ENCODE results near the gene SLC2A4RG. TPM values are rescaled to one million over a fixed set of nuclear protein-coding genes. Genes with fewer than 3 reads are reported as not detected.
A peak's percentile ranks its signal among the peaks of the same experiment; 100 is the strongest.

SLC2A4RG gene
- total RNA-seq, 5 donors from 2014 or later (not counting 1 experiment from before 2014, with no cell fraction given) = 110 to 173 (median 135) TPM

GRCh38 chr20:63706852-63707557, 32.6 kb upstream of the SLC2A4RG start:
- H3K36me3 Mint-ChIP-seq = peaks cover 23% of the 10 kb centered on the region
- Histone ChIP-seq H3K27ac (ENCODE audit: low read length) (peak overlapping the region; percentile 55), H3K36me3 (ENCODE audit: control insufficient read depth in 2 of 2, extremely low read depth in 1 of 2, insufficient read depth in 1 of 2, low read length in 1 of 2) (peaks cover 25 to 50% of the 10 kb centered on the region in 2 donors), H3K9me3 (no peaks in the 10 kb centered on the region), H3K4me1 (ENCODE audit: control insufficient read depth in 1 of 2, extremely low read depth in 1 of 2, insufficient read depth in 2 of 2, low read length in 2 of 2) (peaks cover 13 to 53% of the 10 kb centered on the region in 2 experiments), H3K4me3 (ENCODE audit: control insufficient read depth in 1 of 2, extremely low read depth in 1 of 2, low read length in 1 of 2) (peak overlapping the region; percentile 70 to 80), H3K27me3 (replicated peaks in 1 of 2; ENCODE audit: control insufficient read depth in 2 of 2, extremely low read depth in 1 of 2, insufficient read depth in 2 of 2, low read length in 1 of 2) (no peaks in the 10 kb centered on the region)
- no peaks in the 10 kb centered on the region for H3K27me3 Mint-ChIP-seq
- under 1% methylated on average over 56 of the region's 56 CpGs for WGBS (ENCODE audit: insufficient coverage)
- ChIA-PET CTCF (interaction anchor here in 1 of 2 donors (1.1 to 1.6 kb wide), 4 partner anchors 30 to 169 kb away, joined by 3 to 20 read pairs (median 9); partner anchors contain the start of genes LIME1, PTK6 and RTEL1), POLR2A (interaction anchor here in 1 of 2 donors (1.0 kb wide), 1 partner anchor 29 kb away, joined by 3 read pairs; the partner anchor contains the start of gene LIME1)
- peak overlapping the region; percentile 86 to 88 (median 87) for H3K4me3 Mint-ChIP-seq
- H3K4me1 Mint-ChIP-seq = peaks cover 38 to 52% (median 40%) of the 10 kb centered on the region in 3 donors
- DNase-seq (peak in 34 of 35 experiments; percentile 41 to 79 (median 61)), ATAC-seq (replicated peaks in 1 of 4) (peak; percentile 51 to 66 (median 56))
- H3K9me3 Mint-ChIP-seq = no peaks in the 10 kb centered on the region
- H3K27ac Mint-ChIP-seq = peak overlapping the region; percentile 56 to 84

- peak; percentile 87 to 92 (median 92) for ATAC-seq (replicated peaks in 1 of 4)
- Histone ChIP-seq H3K4me1 (ENCODE audit: control insufficient read depth in 1 of 2, extremely low read depth in 1 of 2, insufficient read depth in 2 of 2, low read length in 2 of 2) (peaks cover 13 to 51% of the 10 kb centered on the region in 2 experiments), H3K9me3 (no peaks in the 10 kb centered on the region), H3K36me3 (ENCODE audit: control insufficient read depth in 2 of 2, extremely low read depth in 1 of 2, insufficient read depth in 1 of 2, low read length in 1 of 2) (peaks cover 23 to 54% of the 10 kb centered on the region in 2 donors), H3K27me3 (replicated peaks in 1 of 2; ENCODE audit: control insufficient read depth in 2 of 2, extremely low read depth in 1 of 2, insufficient read depth in 2 of 2, low read length in 1 of 2) (no peaks in the 10 kb centered on the region), H3K4me3 (ENCODE audit: control insufficient read depth in 1 of 2, extremely low read depth in 1 of 2, low read length in 1 of 2) (peak within 1 kb of the TSS; percentile 70 to 82), H3K27ac (ENCODE audit: low read length) (peak within 1 kb of the TSS; percentile 55)
- H3K27me3 Mint-ChIP-seq = no peaks in the 10 kb centered on the region
- no peaks in the 10 kb centered on the region for H3K9me3 Mint-ChIP-seq
- CTCF ChIA-PET = interaction anchor here in 1 of 2 donors (0.6 to 1.6 kb wide), 6 partner anchors 29 to 170 kb away, joined by 3 to 20 read pairs (median 7); partner anchors contain the start of genes LIME1, PTK6, RTEL1 and TPD52L2
- peak within 1 kb of the TSS; percentile 66 to 84 for H3K27ac Mint-ChIP-seq
- peaks cover 31% of the 10 kb centered on the region for H3K36me3 Mint-ChIP-seq
- H3K4me3 Mint-ChIP-seq = peak within 1 kb of the TSS; percentile 86 to 88 (median 87)
- under 1% methylated on average over 97 of the region's 98 CpGs for WGBS (ENCODE audit: insufficient coverage)
- peaks cover 45 to 54% (median 47%) of the 10 kb centered on the region in 3 donors for H3K4me1 Mint-ChIP-seq
- peak; percentile 69 to 93 (median 77) for DNase-seq
- POLR2A ChIA-PET = interaction anchor here in 1 of 2 donors (0.6 to 1.0 kb wide), 3 partner anchors 28 to 358 kb away, joined by 3 read pairs; partner anchors contain the start of genes HELZ2 and LIME1
These were observed 31.8 kb upstream of the SLC2A4RG start, which contains the start of the genes ARFRP1 and ZGPAT for GRCh38 chr20:63707558-63708300. Gene ARFRP1 (minus strand): TSS chr20:63707976. CDS start chr20:63707091, 885 bp downstream. Gene ZGPAT (plus strand): TSS chr20:63708039. CDS start chr20:63708581, 542 bp downstream.

GRCh38 chr20:63708301-63709148, 31.1 kb upstream of the SLC2A4RG start:
- Histone ChIP-seq H3K27ac (ENCODE audit: low read length) (peak overlapping the region; percentile 2), H3K36me3 (ENCODE audit: control insufficient read depth in 2 of 2, extremely low read depth in 1 of 2, insufficient read depth in 1 of 2, low read length in 1 of 2) (peaks cover 21 to 54% of the 10 kb centered on the region in 2 donors), H3K9me3 (no peaks in the 10 kb centered on the region), H3K27me3 (replicated peaks in 1 of 2; ENCODE audit: control insufficient read depth in 2 of 2, extremely low read depth in 1 of 2, insufficient read depth in 2 of 2, low read length in 1 of 2) (no peaks in the 10 kb centered on the region), H3K4me1 (ENCODE audit: control insufficient read depth in 1 of 2, extremely low read depth in 1 of 2, insufficient read depth in 2 of 2, low read length in 2 of 2) (peaks cover 13 to 51% of the 10 kb centered on the region in 2 experiments), H3K4me3 (ENCODE audit: control insufficient read depth in 1 of 2, extremely low read depth in 1 of 2, low read length in 1 of 2) (peak overlapping the region; percentile 70 to 82)
- Mint-ChIP-seq H3K4me3 (peak overlapping the region; percentile 77 to 88 (median 78)), H3K27ac (peak overlapping the region; percentile 46 to 66), H3K4me1 (peaks cover 46 to 54% (median 51%) of the 10 kb centered on the region in 3 donors), H3K9me3 (no peaks in the 10 kb centered on the region), H3K27me3 (no peaks in the 10 kb centered on the region), H3K36me3 (peaks cover 33% of the 10 kb centered on the region)
- ATAC-seq (replicated peaks in 1 of 4) (peak in 3 of 4 experiments; percentile 2 to 9 (median 2)), DNase-seq (peak in 2 of 35 experiments; percentile 15 to 32)
- CTCF ChIA-PET = interaction anchor here (0.5 to 1.6 kb wide), 6 partner anchors 11 to 171 kb away, joined by 3 to 20 read pairs (median 6); partner anchors contain the start of genes LIME1 (in 1 of the 2), PTK6 (in 1 of the 2) and TPD52L2 (in 1 of the 2)
- WGBS (ENCODE audit: insufficient coverage) = 23% methylated on average over 65 of the region's 67 CpGs
- POLR2A ChIA-PET = interaction anchor here (0.6 to 1.0 kb wide), 4 partner anchors 27 to 488 kb away, joined by 3 read pairs; partner anchors contain the start of genes HELZ2 (in 1 of the 2) and LIME1 (in 1 of the 2)

GRCh38 chr20:63709149-63709527, 30.4 kb upstream of the SLC2A4RG start:
- no peaks in the 10 kb centered on the region for H3K9me3 Mint-ChIP-seq
- Histone ChIP-seq H3K27me3 (replicated peaks in 1 of 2; ENCODE audit: control insufficient read depth in 2 of 2, extremely low read depth in 1 of 2, insufficient read depth in 2 of 2, low read length in 1 of 2) (no peaks in the 10 kb centered on the region), H3K4me1 (ENCODE audit: control insufficient read depth in 1 of 2, extremely low read depth in 1 of 2, insufficient read depth in 2 of 2, low read length in 2 of 2) (peaks cover 13 to 54% of the 10 kb centered on the region in 2 experiments), H3K9me3 (no peaks in the 10 kb centered on the region), H3K4me3 (ENCODE audit: control insufficient read depth in 1 of 2, extremely low read depth in 1 of 2, low read length in 1 of 2) (peak overlapping the region; percentile 70 to 82), H3K36me3 (ENCODE audit: control insufficient read depth in 2 of 2, extremely low read depth in 1 of 2, insufficient read depth in 1 of 2, low read length in 1 of 2) (peaks cover 16 to 53% of the 10 kb centered on the region in 2 donors), H3K27ac (ENCODE audit: low read length) (no peak overlapping the region)
- CTCF ChIA-PET = no interaction called here
- peak overlapping the region in 1 of 2 donors; percentile 66 for H3K27ac Mint-ChIP-seq
- peaks cover 46 to 57% (median 51%) of the 10 kb centered on the region in 3 donors for H3K4me1 Mint-ChIP-seq
- POLR2A ChIA-PET = no interaction called here
- ATAC-seq (replicated peaks in 1 of 4) = no peak
- H3K27me3 Mint-ChIP-seq = no peaks in the 10 kb centered on the region
- WGBS (ENCODE audit: insufficient coverage) = 91% methylated on average over 7 of the region's 17 CpGs
- no peak for DNase-seq
- H3K4me3 Mint-ChIP-seq = peak overlapping the region; percentile 77 to 88 (median 78)
- H3K36me3 Mint-ChIP-seq = peaks cover 36% of the 10 kb centered on the region

- Mint-ChIP-seq H3K27ac (peak overlapping the region; percentile 31 to 34), H3K4me1 (peaks cover 48 to 61% (median 59%) of the 10 kb centered on the region in 3 donors), H3K4me3 (peak overlapping the region in 1 of 3 donors; percentile 88), H3K27me3 (no peaks in the 10 kb centered on the region), H3K9me3 (peaks cover 0 to 6% (median 2%) of the 10 kb centered on the region in 3 donors), H3K36me3 (peaks cover 47% of the 10 kb centered on the region)
- Histone ChIP-seq H3K36me3 (ENCODE audit: control insufficient read depth in 2 of 2, extremely low read depth in 1 of 2, insufficient read depth in 1 of 2, low read length in 1 of 2) (peaks cover 17 to 44% of the 10 kb centered on the region in 2 donors), H3K27ac (ENCODE audit: low read length) (no peak overlapping the region), H3K27me3 (replicated peaks in 1 of 2; ENCODE audit: control insufficient read depth in 2 of 2, extremely low read depth in 1 of 2, insufficient read depth in 2 of 2, low read length in 1 of 2) (no peaks in the 10 kb centered on the region), H3K9me3 (no peaks in the 10 kb centered on the region), H3K4me3 (ENCODE audit: control insufficient read depth in 1 of 2, extremely low read depth in 1 of 2, low read length in 1 of 2) (no peak overlapping the region), H3K4me1 (ENCODE audit: control insufficient read depth in 1 of 2, extremely low read depth in 1 of 2, insufficient read depth in 2 of 2, low read length in 2 of 2) (peaks cover 13 to 47% of the 10 kb centered on the region in 2 experiments)
- ChIA-PET POLR2A (no interaction called here), CTCF (no interaction called here)
- DNase-seq (no peak), ATAC-seq (replicated peaks in 1 of 4) (no peak)
- 95% methylated on average over 7 of the region's 12 CpGs for WGBS (ENCODE audit: insufficient coverage)
These were observed 28.4 kb upstream of the SLC2A4RG start for GRCh38 chr20:63711085-63711645.

All from T-cell (primary cell).